ENCODE data around the gene C2CD4C.

The C2CD4C gene

DNA sequence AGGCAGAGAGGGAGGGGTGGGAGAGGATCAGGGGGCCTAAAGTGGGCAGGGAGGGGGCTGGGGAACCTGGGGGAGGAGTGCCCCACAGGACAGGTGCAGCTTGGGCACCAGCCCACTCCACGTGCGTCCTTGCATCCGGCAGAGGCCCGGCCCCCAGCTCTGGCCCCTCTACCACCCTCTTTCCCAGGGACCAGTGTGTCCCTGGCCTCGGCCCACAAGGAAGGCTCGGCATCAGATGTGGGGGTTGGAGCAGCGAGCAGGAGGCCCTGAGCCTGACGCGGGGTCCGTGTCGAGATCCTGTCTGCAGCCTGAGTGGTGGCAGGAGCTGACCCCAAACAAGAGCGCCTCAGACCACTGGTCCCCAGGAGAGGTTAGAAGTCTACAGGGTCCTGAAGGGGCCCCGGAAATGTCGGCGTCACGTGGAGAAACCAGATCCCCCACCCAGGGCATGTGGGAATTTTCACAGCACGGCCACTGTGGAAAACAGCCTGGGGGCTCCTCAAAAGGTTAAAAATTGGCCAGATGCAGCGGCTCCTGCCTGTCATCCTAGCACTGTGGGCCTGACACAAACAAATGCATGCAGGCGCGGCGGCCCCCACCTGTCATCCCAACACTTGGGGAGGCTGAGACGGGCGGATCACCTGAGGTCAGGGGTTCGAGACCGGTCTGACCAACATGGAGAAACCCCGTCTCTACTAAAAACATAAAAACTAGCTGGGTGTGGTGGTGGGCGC lies 30.4 kb upstream of the C2CD4C start:
- Histone ChIP-seq H3K4me3 (ENCODE audit: low read depth, low read length) (no peak overlapping the region), H3K4me1 (no peaks in the 10 kb centered on the region), H3K27me3 (no peaks in the 10 kb centered on the region), H3K9me3 (no peaks in the 10 kb centered on the region), H3K36me3 (no peaks in the 10 kb centered on the region)
- DNase-seq, result no peak
- TF ChIP-seq, protein P1, sequence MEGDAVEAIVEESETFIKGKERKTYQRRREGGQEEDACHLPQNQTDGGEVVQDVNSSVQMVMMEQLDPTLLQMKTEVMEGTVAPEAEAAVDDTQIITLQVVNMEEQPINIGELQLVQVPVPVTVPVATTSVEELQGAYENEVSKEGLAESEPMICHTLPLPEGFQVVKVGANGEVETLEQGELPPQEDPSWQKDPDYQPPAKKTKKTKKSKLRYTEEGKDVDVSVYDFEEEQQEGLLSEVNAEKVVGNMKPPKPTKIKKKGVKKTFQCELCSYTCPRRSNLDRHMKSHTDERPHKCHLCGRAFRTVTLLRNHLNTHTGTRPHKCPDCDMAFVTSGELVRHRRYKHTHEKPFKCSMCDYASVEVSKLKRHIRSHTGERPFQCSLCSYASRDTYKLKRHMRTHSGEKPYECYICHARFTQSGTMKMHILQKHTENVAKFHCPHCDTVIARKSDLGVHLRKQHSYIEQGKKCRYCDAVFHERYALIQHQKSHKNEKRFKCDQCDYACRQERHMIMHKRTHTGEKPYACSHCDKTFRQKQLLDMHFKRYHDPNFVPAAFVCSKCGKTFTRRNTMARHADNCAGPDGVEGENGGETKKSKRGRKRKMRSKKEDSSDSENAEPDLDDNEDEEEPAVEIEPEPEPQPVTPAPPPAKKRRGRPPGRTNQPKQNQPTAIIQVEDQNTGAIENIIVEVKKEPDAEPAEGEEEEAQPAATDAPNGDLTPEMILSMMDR (IDR thresholded peaks at IDR 0.05; ENCODE audit: low read depth, low read length), result no peak

DNA sequence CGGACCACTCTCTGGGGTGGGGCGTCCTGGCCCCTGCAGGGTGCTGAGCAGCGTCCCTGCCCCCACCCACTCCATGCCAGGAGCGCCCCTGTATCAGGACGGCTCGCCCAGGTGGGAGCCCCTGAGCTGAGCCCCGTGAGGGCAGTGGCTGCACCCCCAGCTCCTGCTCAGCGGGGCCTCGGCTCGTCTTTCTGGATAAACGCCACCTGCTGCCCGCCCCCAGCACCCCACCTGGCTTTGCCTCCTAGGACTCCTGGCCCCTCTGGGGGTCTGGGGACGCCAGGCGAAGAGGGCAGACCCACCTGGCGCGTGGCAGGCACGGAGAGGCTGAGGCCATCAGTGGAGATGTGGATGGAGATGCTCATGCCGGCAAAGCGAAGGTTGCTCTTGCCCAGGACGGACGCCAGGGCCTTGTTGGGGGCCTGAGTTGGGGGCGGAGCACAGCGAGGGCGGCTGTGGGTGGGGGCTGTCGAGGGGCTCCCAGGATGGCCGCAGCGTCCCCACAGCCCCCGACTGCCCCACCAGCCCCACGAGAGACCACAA lies 29.5 kb upstream of the C2CD4C start:
- Histone ChIP-seq H3K4me3 (ENCODE audit: low read depth, low read length) (no peak overlapping the region), H3K4me1 (no peaks in the 10 kb centered on the region), H3K9me3 (no peaks in the 10 kb centered on the region), H3K36me3 (no peaks in the 10 kb centered on the region), H3K27me3 (no peaks in the 10 kb centered on the region)
- TF ChIP-seq, protein P1 (IDR thresholded peaks at IDR 0.05; ENCODE audit: low read depth, low read length), result no peak
- DNase-seq, result no peak

DNA sequence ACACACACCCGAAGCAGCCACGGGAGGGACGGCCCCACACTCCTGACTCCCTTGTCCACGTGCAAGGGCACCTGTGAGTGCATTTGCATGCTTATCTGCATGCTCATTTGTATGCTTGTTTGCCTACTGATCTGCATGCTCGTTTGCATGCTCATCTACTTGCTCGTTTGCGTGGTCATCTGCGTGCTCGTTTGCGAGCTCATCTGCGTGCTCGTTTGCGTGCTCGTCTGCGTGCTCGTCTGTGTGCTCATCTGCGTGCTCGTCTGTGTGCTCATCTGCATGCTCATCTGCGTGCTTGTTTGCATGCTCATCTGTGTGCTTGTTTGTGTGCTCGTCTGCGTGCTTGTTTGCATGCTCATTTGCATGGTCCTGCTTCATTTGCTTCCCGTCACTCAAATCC lies 28.1 kb upstream of the C2CD4C start:
- Histone ChIP-seq H3K36me3 (no peaks in the 10 kb centered on the region), H3K9me3 (no peaks in the 10 kb centered on the region), H3K4me1 (no peaks in the 10 kb centered on the region), H3K4me3 (ENCODE audit: low read depth, low read length) (no peak overlapping the region), H3K27me3 (no peaks in the 10 kb centered on the region)
- DNase-seq, result no peak
- TF ChIP-seq, protein P1 (IDR thresholded peaks at IDR 0.05; ENCODE audit: low read depth, low read length), result no peak

DNA sequence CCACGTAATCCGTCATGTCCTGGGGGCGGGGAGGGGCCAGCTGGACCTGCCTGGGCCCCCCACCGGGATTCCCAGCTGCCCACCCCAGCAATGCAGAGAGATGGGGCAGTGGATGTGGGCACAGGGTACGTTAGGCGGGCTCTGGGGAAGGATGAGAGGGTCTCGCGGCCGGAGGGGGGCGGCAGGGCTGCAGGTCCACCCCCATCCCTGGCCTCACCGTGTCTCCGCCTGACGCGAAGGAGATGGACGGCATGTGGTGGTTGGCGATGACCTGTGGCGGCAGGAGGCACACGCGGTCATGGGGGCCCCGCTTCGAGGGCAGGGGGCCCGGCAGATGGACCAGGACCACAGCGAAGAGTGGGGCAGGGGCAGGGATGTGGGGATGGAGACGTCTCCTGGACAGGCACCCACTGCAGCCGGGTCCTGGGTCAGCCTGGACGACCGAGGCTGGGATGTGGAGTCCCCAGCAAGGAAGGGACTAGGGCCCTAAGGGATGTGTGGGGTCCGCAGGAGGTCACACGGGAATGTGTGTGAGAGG lies 27.5 kb upstream of the C2CD4C start:
- Histone ChIP-seq H3K4me1 (no peaks in the 10 kb centered on the region), H3K27me3 (no peaks in the 10 kb centered on the region), H3K9me3 (no peaks in the 10 kb centered on the region), H3K4me3 (ENCODE audit: low read depth, low read length) (no peak overlapping the region), H3K36me3 (no peaks in the 10 kb centered on the region)
- DNase-seq, result no peak
- TF ChIP-seq, protein P1 (IDR thresholded peaks at IDR 0.05; ENCODE audit: low read depth, low read length), result no peak

DNA sequence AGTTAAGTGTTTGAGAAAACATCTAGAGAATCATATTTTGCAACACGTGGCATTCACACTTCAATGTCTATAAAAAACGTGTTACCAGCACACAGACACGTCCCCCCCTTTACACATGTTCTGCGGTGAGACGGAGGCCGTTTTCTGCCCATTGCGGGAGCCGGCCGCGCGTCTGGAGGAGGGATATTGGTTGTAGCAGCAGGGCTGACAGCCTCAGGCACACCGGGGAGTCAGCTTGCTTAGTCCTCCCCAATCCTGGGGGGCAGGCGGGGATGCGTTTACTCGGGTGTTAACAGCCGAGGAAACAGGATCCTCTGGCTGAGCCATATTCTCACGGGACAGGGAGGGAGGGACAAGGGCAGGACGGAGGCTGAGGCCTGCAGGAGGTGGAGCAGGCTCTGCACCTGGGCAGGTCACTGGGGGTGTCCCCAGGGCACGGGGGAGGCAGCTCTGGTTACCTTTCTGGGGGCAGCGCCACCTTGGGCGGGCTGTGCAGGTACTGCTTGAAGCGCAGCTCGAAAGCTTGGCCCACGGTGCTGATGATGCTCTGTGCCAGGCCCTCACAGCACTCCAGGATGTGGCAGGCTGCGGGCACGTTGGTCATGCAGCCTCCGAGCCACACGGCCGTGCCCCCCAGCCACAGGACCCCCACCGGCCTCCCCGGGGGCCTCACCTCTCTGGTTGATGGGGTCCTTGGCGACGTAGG lies 26.9 kb upstream of the C2CD4C start:
- H3K4me1 ChIP-seq, result no peaks in the 10 kb centered on the region
- no peaks in the 10 kb centered on the region for H3K9me3 ChIP-seq
- H3K27me3 ChIP-seq, result no peaks in the 10 kb centered on the region
- no peak for DNase-seq
- no peaks in the 10 kb centered on the region for H3K36me3 ChIP-seq
- H3K4me3 ChIP-seq (ENCODE audit: low read depth, low read length), result no peak overlapping the region
- TF ChIP-seq, protein P1 (IDR thresholded peaks at IDR 0.05; ENCODE audit: low read depth, low read length), result no peak

All from BE2C (cell line).